ENCODE results near the gene XYLT1. TPM values are rescaled to one million over a fixed set of nuclear protein-coding genes. Genes with fewer than 3 reads are reported as not detected.

The XYLT1 gene
- total and polyA plus RNA-seq, 2 of the 8 experiments (the other 6 are each of a cell fraction or from before 2014, with no cell fraction given): 6.6 to 25.4 TPM

GRCh38 chr16:17193566-17194100, 277.1 kb downstream of the XYLT1 start:
- H3K27ac ChIP-seq (ENCODE audit: low read depth, low read length): no peak overlapping the region
- no peaks in the 10 kb centered on the region for H3K27me3 ChIP-seq (replicated peaks in 1 of 4; ENCODE audit: control insufficient read depth in 3 of 4, extremely low read depth in 1 of 4, insufficient read depth in 3 of 4, low read length in 3 of 4)
- 0 out of 4 replicates have a peak, but pooled peaks cover 0 to 2% of the 10 kb centered on the region in 2 experiments for H3K9me3 ChIP-seq (ENCODE audit: insufficient read depth in 2 of 2, low read depth in 1 of 2, low read length in 1 of 2)
- 89% methylated on average over 6 of the region's 6 CpGs; no CpG with 5 or more reads in 1 of the 2 experiments for WGBS, 2 experiments (ENCODE audit: extremely low coverage in 1 of 2, insufficient coverage in 1 of 2, insufficient read length in 1 of 2, insufficient replicate concordance in 2 of 2, low coverage in 1 of 2, low lambda C conversion rate in 2 of 2, missing lambda C conversion rate in 1 of 2)
- no peak overlapping the region for H4K91ac ChIP-seq (replicated peaks; ENCODE audit: insufficient read length, low read length)
- H3K79me2 ChIP-seq (ENCODE audit: control insufficient read depth in 1 of 2, insufficient read depth in 2 of 2, low read length in 2 of 2): no peaks in the 10 kb centered on the region
- H3K4ac ChIP-seq (replicated peaks; ENCODE audit: insufficient read length, low read depth, low read length): no peak overlapping the region
- H3K9ac ChIP-seq (replicated peaks in 1 of 4; ENCODE audit: extremely low read depth in 1 of 4, low read depth in 3 of 4, low read length in 3 of 4): no peak overlapping the region
- no peak overlapping the region for H3K4me3 ChIP-seq (ENCODE audit: extremely low read depth in 1 of 4, insufficient read depth in 2 of 4, low read depth in 3 of 4, low read length in 4 of 4)
- H2BK120ac ChIP-seq (replicated peaks; ENCODE audit: low read depth, low read length): no peak overlapping the region
- H3K4me2 ChIP-seq (ENCODE audit: insufficient read depth in 1 of 2, low read depth in 2 of 2, low read length in 2 of 2): no peak overlapping the region
- no peak overlapping the region for H3K14ac ChIP-seq (ENCODE audit: insufficient read length)
- H4K20me1 ChIP-seq (replicated peaks in 1 of 2; ENCODE audit: control insufficient read depth in 1 of 2, insufficient read depth in 2 of 2, low read length in 2 of 2): no peaks in the 10 kb centered on the region
- no peak overlapping the region for H3K23ac ChIP-seq (ENCODE audit: insufficient read length)
- peaks cover 0 to 3% (median 1%) of the 10 kb centered on the region in 4 experiments; a peak in 3 of 8 replicates for H3K36me3 ChIP-seq (ENCODE audit: control insufficient read depth in 2 of 4, insufficient read depth in 4 of 4, low read length in 3 of 4)
- no peak overlapping the region for H2BK5ac ChIP-seq (ENCODE audit: low read depth, low read length)
- H2AK5ac ChIP-seq (ENCODE audit: low read depth, low read length): no peak overlapping the region
- ChIA-PET POLR2A (ENCODE audit: partially characterized antibody) (no interaction called here), CTCF (ENCODE audit: partially characterized antibody) (interaction anchor here (0.6 to 4.3 kb wide), 26 partner anchors 9 to 1423 kb away, joined by 3 to 28 read pairs (median 3); no protein-coding TSS in a partner anchor)
- no peak overlapping the region for H3K18ac ChIP-seq (ENCODE audit: extremely low read depth, low read length)
- H2BK15ac ChIP-seq (ENCODE audit: low read length): no peak overlapping the region
- FAIRE-seq (no peak), DNase-seq (ENCODE audit: low read depth in 1 of 2, low spot score in 2 of 2) (no peak)
- no peak overlapping the region for H2BK20ac ChIP-seq (ENCODE audit: low read length)
- no peaks in the 10 kb centered on the region for H3K23me2 ChIP-seq (ENCODE audit: low read depth, low read length)
- H2AFZ ChIP-seq (ENCODE audit: low read length): no peak overlapping the region
- no peak overlapping the region for H3K56ac ChIP-seq (replicated peaks; ENCODE audit: insufficient read length, low read depth, low read length)
- H3K79me1 ChIP-seq (ENCODE audit: low read depth, low read length): no peaks in the 10 kb centered on the region
- H4K8ac ChIP-seq (ENCODE audit: extremely low read depth, insufficient read depth, low read length): no peak overlapping the region
- H2BK12ac ChIP-seq (ENCODE audit: low read depth, low read length): no peak overlapping the region
- no peaks in the 10 kb centered on the region for H3K4me1 ChIP-seq (replicated peaks in 1 of 4; ENCODE audit: control insufficient read depth in 3 of 4, insufficient read depth in 4 of 4, low read length in 3 of 4)
- H4K5ac ChIP-seq (ENCODE audit: insufficient read length, low read depth, low read length): no peak overlapping the region
- no peak for TF ChIP-seq KDM5A (IDR thresholded peaks at IDR 0.05; ENCODE audit: low read length)

All from H1 (cell line).